ENCODE data around the gene ADSS1.

ADSS1 gene

DNA sequence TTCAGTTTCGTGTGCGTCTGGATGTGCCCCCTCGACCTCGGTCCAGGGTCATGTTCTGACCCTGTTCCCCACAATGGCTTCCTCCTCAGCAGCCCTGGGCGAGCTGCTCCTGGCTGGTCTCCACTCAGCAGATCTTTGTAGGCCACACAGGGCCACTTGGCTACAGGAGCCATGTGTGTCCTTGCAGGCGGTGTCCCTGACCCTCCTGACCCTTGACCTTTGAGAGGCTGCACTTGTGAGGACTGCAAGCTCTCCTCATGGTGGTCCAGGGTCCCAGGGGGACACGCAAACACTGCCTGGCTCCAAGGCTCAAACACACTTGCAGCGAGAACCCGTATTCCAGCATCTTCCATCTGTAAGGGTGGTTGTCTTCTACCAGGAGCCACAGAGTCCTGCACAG lies 21.4 kb downstream of the ADSS1 start:
- H3K4me2 ChIP-seq (ENCODE audit: low read length), result no peak overlapping the region

DNA sequence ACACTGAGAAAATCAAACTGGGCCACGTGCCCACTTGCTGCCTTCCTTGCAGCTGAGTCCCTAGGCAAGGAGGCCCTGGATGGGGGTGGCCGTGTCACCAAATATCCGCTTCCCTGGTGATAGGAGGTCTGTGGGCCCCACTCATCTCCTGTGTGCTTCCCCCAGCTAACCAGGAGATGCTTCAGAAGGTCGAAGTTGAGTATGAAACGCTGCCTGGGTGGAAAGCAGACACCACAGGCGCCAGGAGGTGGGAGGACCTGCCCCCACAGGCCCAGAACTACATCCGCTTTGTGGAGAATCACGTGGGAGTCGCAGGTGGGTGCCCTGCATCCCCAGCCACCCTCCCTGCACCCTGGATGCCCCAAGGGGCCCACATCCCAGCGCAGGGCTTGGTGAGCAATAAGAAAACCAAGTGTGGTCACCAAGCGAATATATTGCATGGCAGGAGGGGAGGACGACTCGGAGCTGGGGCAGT lies 22.1 kb downstream of the ADSS1 start:
- Histone ChIP-seq H3K18ac (ENCODE audit: low read length) (no peak overlapping the region), H3K27me3 (ENCODE audit: insufficient read depth, low read length, poor library complexity) (no peaks in the 10 kb centered on the region), H3K4me1 (ENCODE audit: control insufficient read depth, low read depth, low read length) (no peaks in the 10 kb centered on the region), H3K4me2 (ENCODE audit: low read length) (no peak overlapping the region), H3K27ac (ENCODE audit: low read depth, low read length) (no peak overlapping the region), H4K5ac (ENCODE audit: low read length) (no peak overlapping the region), H3K4me3 (ENCODE audit: low read length) (no peak overlapping the region), H2BK15ac (replicated peaks; ENCODE audit: low read depth) (no peak overlapping the region), H2BK120ac (ENCODE audit: low read depth, low read length) (no peak overlapping the region), H3K4ac (ENCODE audit: low read depth, low read length) (no peak overlapping the region), H3K23ac (ENCODE audit: low read length) (no peak overlapping the region), H2BK5ac (ENCODE audit: low read length) (no peak overlapping the region), H3K36me3 (ENCODE audit: control insufficient read depth, insufficient read depth, low read length) (no peaks in the 10 kb centered on the region), H3K79me1 (ENCODE audit: low read length) (no peaks in the 10 kb centered on the region), H3K56ac (ENCODE audit: low read length) (no peak overlapping the region), H3K79me2 (ENCODE audit: control insufficient read depth, insufficient read depth, low read length) (no peaks in the 10 kb centered on the region), H2AK5ac (ENCODE audit: low read length) (no peak overlapping the region), H4K8ac (ENCODE audit: low read depth, low read length) (no peak overlapping the region), H3K9ac (ENCODE audit: low read length) (no peak overlapping the region)
- DNase-seq, result no peak
- WGBS (ENCODE audit: extremely low coverage, insufficient coverage, low lambda C conversion rate), result no CpG with 5 or more reads among the region's 13 CpGs

More for the DNA sequence above, 21.4 kb downstream of the ADSS1 start:
- no CpG with 5 or more reads among the region's 9 CpGs for WGBS (ENCODE audit: extremely low coverage, insufficient coverage, low lambda C conversion rate)
- Histone ChIP-seq H2AK5ac (ENCODE audit: low read length) (no peak overlapping the region), H4K5ac (ENCODE audit: low read length) (no peak overlapping the region), H3K23ac (ENCODE audit: low read length) (no peak overlapping the region), H3K27ac (ENCODE audit: low read depth, low read length) (no peak overlapping the region), H2BK5ac (ENCODE audit: low read length) (no peak overlapping the region), H3K4ac (ENCODE audit: low read depth, low read length) (no peak overlapping the region), H3K36me3 (ENCODE audit: control insufficient read depth, insufficient read depth, low read length) (no peaks in the 10 kb centered on the region), H4K8ac (ENCODE audit: low read depth, low read length) (no peak overlapping the region), H3K18ac (ENCODE audit: low read length) (no peak overlapping the region), H3K9ac (ENCODE audit: low read length) (no peak overlapping the region), H2BK15ac (replicated peaks; ENCODE audit: low read depth) (no peak overlapping the region), H3K79me1 (ENCODE audit: low read length) (no peaks in the 10 kb centered on the region), H3K4me3 (ENCODE audit: low read length) (no peak overlapping the region), H2BK120ac (ENCODE audit: low read depth, low read length) (no peak overlapping the region), H3K79me2 (ENCODE audit: control insufficient read depth, insufficient read depth, low read length) (no peaks in the 10 kb centered on the region), H3K56ac (ENCODE audit: low read length) (no peak overlapping the region), H3K4me1 (ENCODE audit: control insufficient read depth, low read depth, low read length) (no peaks in the 10 kb centered on the region), H3K27me3 (ENCODE audit: insufficient read depth, low read length, poor library complexity) (no peaks in the 10 kb centered on the region)
- DNase-seq, result no peak

DNA sequence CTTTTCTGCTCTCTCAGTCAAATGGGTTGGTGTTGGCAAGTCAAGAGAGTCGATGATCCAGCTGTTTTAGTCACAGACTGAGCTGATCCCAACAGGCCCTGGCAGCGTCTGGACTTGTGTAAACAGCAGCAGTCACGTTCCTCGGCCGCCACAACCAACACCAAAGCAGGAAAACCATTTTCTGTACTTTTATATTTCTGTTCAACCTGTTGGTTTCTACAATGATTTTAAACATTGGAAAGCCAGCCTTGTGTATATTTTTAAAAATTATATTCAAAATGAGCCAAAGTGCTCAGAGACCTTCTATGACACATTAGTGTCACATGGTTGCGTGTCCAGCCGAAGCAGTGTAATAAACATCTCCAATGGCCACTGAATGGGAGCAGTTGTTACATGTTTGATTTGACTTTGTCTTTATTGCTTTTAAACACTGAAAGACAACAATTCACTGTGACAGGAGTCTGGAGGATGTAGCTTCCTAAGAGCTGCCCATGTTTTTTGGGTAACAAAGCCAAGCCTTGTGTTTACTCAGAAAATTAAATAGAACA lies 23.0 kb downstream of the ADSS1 start:
- Histone ChIP-seq H3K4me2 (ENCODE audit: low read length) (no peak overlapping the region), H3K79me1 (ENCODE audit: low read length) (no peaks in the 10 kb centered on the region), H2BK15ac (replicated peaks; ENCODE audit: low read depth) (no peak overlapping the region), H3K56ac (ENCODE audit: low read length) (no peak overlapping the region), H3K4ac (ENCODE audit: low read depth, low read length) (no peak overlapping the region), H3K9ac (ENCODE audit: low read length) (no peak overlapping the region), H3K4me1 (ENCODE audit: control insufficient read depth, low read depth, low read length) (no peaks in the 10 kb centered on the region), H4K5ac (ENCODE audit: low read length) (no peak overlapping the region), H2BK5ac (ENCODE audit: low read length) (no peak overlapping the region), H3K23ac (ENCODE audit: low read length) (peak overlapping the region; percentile 94), H2BK120ac (ENCODE audit: low read depth, low read length) (no peak overlapping the region), H3K4me3 (ENCODE audit: low read length) (no peak overlapping the region), H3K36me3 (ENCODE audit: control insufficient read depth, insufficient read depth, low read length) (no peaks in the 10 kb centered on the region), H3K27me3 (ENCODE audit: insufficient read depth, low read length, poor library complexity) (no peaks in the 10 kb centered on the region), H3K18ac (ENCODE audit: low read length) (no peak overlapping the region), H3K79me2 (ENCODE audit: control insufficient read depth, insufficient read depth, low read length) (no peaks in the 10 kb centered on the region), H3K27ac (ENCODE audit: low read depth, low read length) (no peak overlapping the region), H2AK5ac (ENCODE audit: low read length) (no peak overlapping the region), H4K8ac (ENCODE audit: low read depth, low read length) (no peak overlapping the region)
- DNase-seq, result no peak
- no CpG with 5 or more reads among the region's 7 CpGs for WGBS (ENCODE audit: extremely low coverage, insufficient coverage, low lambda C conversion rate)

DNA sequence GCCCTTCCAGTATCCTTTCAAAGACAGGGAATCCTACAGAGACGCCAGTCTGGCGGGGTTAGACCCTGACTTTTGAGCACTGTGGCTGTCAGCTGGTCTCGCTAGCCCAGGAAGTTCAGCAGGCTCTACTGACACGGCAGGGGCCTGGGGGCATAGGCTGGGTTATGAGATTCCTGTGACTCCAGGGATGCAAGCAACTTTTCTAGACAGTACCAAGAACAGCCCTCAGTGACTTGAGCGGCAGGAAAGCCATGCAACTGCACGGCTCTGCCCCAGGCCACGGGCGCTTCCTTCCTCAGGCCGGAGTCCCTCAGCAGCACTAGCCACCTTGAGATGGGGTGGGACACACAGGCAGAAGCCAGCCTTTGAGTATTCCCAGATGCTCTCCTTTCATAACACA lies 23.8 kb downstream of the ADSS1 start:
- no peak overlapping the region for H2AK5ac ChIP-seq (ENCODE audit: low read length)
- WGBS (ENCODE audit: extremely low coverage, insufficient coverage, low lambda C conversion rate), result no CpG with 5 or more reads among the region's 9 CpGs
- no peak overlapping the region for H4K8ac ChIP-seq (ENCODE audit: low read depth, low read length)
- no peaks in the 10 kb centered on the region for H3K27me3 ChIP-seq (ENCODE audit: insufficient read depth, low read length, poor library complexity)
- no peak for DNase-seq
- H3K4me3 ChIP-seq (ENCODE audit: low read length), result no peak overlapping the region
- no peaks in the 10 kb centered on the region for H3K79me1 ChIP-seq (ENCODE audit: low read length)
- no peak overlapping the region for H3K23ac ChIP-seq (ENCODE audit: low read length)
- no peak overlapping the region for H3K18ac ChIP-seq (ENCODE audit: low read length)
- H2BK5ac ChIP-seq (ENCODE audit: low read length), result no peak overlapping the region
- no peak overlapping the region for H3K4ac ChIP-seq (ENCODE audit: low read depth, low read length)
- no peak overlapping the region for H3K56ac ChIP-seq (ENCODE audit: low read length)
- no peak overlapping the region for H2BK15ac ChIP-seq (replicated peaks; ENCODE audit: low read depth)
- no peak overlapping the region for H3K4me2 ChIP-seq (ENCODE audit: low read length)
- no peaks in the 10 kb centered on the region for H3K79me2 ChIP-seq (ENCODE audit: control insufficient read depth, insufficient read depth, low read length)
- no peaks in the 10 kb centered on the region for H3K4me1 ChIP-seq (ENCODE audit: control insufficient read depth, low read depth, low read length)
- H3K27ac ChIP-seq (ENCODE audit: low read depth, low read length), result no peak overlapping the region
- H3K36me3 ChIP-seq (ENCODE audit: control insufficient read depth, insufficient read depth, low read length), result no peaks in the 10 kb centered on the region
- H3K9ac ChIP-seq (ENCODE audit: low read length), result no peak overlapping the region
- no peak overlapping the region for H2BK120ac ChIP-seq (ENCODE audit: low read depth, low read length)
- no peak overlapping the region for H4K5ac ChIP-seq (ENCODE audit: low read length)

DNA sequence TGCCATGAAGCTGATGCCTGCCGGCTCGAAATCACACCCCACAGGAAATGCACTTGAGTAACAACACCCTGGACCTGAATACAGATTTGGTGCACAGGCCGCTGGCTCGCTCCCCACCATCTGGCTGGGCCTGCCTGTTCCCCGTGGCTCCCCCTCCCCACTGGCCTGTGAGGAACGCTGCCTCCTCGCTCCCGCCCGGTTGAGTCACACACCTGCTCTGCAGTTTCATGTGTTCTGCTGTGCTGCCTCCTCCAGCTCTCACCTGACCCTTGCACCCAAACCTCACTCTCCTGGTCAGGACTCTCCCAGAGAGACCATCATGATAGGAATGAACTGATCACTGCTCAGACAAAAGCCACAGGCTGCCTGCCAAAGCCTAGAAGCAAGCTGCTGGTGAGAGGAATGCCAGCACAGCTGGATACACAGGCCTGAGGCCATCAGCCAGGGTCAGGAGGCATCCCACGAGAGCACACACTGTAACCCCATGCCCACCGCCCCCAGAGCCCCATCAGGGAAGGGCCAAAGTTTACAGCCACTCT lies 25.2 kb downstream of the ADSS1 start:
- no peak overlapping the region for H3K4me3 ChIP-seq (ENCODE audit: low read length)
- no peak overlapping the region for H2AK5ac ChIP-seq (ENCODE audit: low read length)
- H3K27me3 ChIP-seq (ENCODE audit: insufficient read depth, low read length, poor library complexity), result no peaks in the 10 kb centered on the region
- no peak overlapping the region for H3K4ac ChIP-seq (ENCODE audit: low read depth, low read length)
- H3K27ac ChIP-seq (ENCODE audit: low read depth, low read length), result no peak overlapping the region
- H4K5ac ChIP-seq (ENCODE audit: low read length), result no peak overlapping the region
- H3K4me1 ChIP-seq (ENCODE audit: control insufficient read depth, low read depth, low read length), result peaks cover 3% of the 10 kb centered on the region
- no peak overlapping the region for H3K9ac ChIP-seq (ENCODE audit: low read length)
- H3K79me1 ChIP-seq (ENCODE audit: low read length), result peaks cover 8% of the 10 kb centered on the region
- H3K18ac ChIP-seq (ENCODE audit: low read length), result no peak overlapping the region
- no peak overlapping the region for H4K8ac ChIP-seq (ENCODE audit: low read depth, low read length)
- no peak overlapping the region for H3K56ac ChIP-seq (ENCODE audit: low read length)
- no peaks in the 10 kb centered on the region for H3K36me3 ChIP-seq (ENCODE audit: control insufficient read depth, insufficient read depth, low read length)
- H3K4me2 ChIP-seq (ENCODE audit: low read length), result no peak overlapping the region
- H3K23ac ChIP-seq (ENCODE audit: low read length), result no peak overlapping the region
- H2BK120ac ChIP-seq (ENCODE audit: low read depth, low read length), result no peak overlapping the region
- no peak overlapping the region for H2BK5ac ChIP-seq (ENCODE audit: low read length)
- no CpG with 5 or more reads among the region's 11 CpGs for WGBS (ENCODE audit: extremely low coverage, insufficient coverage, low lambda C conversion rate)
- DNase-seq, result peak; percentile 49
- H3K79me2 ChIP-seq (ENCODE audit: control insufficient read depth, insufficient read depth, low read length), result peaks cover 11% of the 10 kb centered on the region
- no peak overlapping the region for H2BK15ac ChIP-seq (replicated peaks; ENCODE audit: low read depth)
